NCI-H345 treated with DMSO at 0.1 percent for 48 hours (cell line): Measurements from ENCODE around the gene STXBP6.
"Not testable (repeated sequence)": the region's sequence is repeated elsewhere in the genome, so short reads cannot be mapped to it uniquely, and the experiment has no call there.

Experiments
- DNase-seq: peaks from one replicate; lab custom pipeline; 2025; ENCODE audit not compliant: unreplicated experiment; lab: John Stamatoyannopoulos, UW

The STXBP6 gene

GRCh38 chr14:24838945-24839616 lies 210.9 kb downstream of the STXBP6 start:
- DNase-seq: no peak

GRCh38 chr14:24837280-24838046 lies 212.5 kb downstream of the STXBP6 start:
- no peak for DNase-seq

GRCh38 chr14:24836324-24836723 lies 213.6 kb downstream of the STXBP6 start:
- not testable (repeated sequence) for DNase-seq

GRCh38 chr14:24834956-24835355 lies 215.0 kb downstream of the STXBP6 start:
- no peak for DNase-seq

GRCh38 chr14:24833385-24833784 lies 216.6 kb downstream of the STXBP6 start:
- DNase-seq: no peak

GRCh38 chr14:24831677-24832076 lies 218.3 kb downstream of the STXBP6 start:
- no peak for DNase-seq

GRCh38 chr14:24829862-24830261 lies 220.1 kb downstream of the STXBP6 start:
- DNase-seq: no peak

- DNase-seq: no peak
Measured at GRCh38 chr14:24828486-24828885, 221.5 kb downstream of the STXBP6 start.

GRCh38 chr14:24826390-24826789 lies 223.6 kb downstream of the STXBP6 start:
- DNase-seq: no peak

- no peak for DNase-seq
Measured at GRCh38 chr14:24820616-24821015, 229.3 kb downstream of the STXBP6 start.

- no peak for DNase-seq
Measured at GRCh38 chr14:24818823-24819341, 231.1 kb downstream of the STXBP6 start.

- no peak for DNase-seq
Measured at GRCh38 chr14:24818058-24818822, 231.7 kb downstream of the STXBP6 start.

- DNase-seq: no peak
Measured at GRCh38 chr14:24817212-24818057, 232.5 kb downstream of the STXBP6 start.

- DNase-seq: no peak
Measured at GRCh38 chr14:24816929-24817211, 233.1 kb downstream of the STXBP6 start.

- no peak for DNase-seq
Measured at GRCh38 chr14:24816011-24816928, 233.7 kb downstream of the STXBP6 start.

GRCh38 chr14:24815543-24815942 lies 234.4 kb downstream of the STXBP6 start:
- no peak for DNase-seq

- no peak for DNase-seq
Measured at GRCh38 chr14:24814944-24815343, 235.0 kb downstream of the STXBP6 start.

GRCh38 chr14:24814346-24814745 lies 235.6 kb downstream of the STXBP6 start:
- DNase-seq: no peak

GRCh38 chr14:24813819-24814259 lies 236.1 kb downstream of the STXBP6 start:
- no peak for DNase-seq
